A549 treated with AZD9567 at 1 μM for 4 hours (cell line): ENCODE results near the gene KLK12. TPM values are rescaled to one million over a fixed set of nuclear protein-coding genes. Genes with fewer than 3 reads are reported as not detected.

Experiments used
- total RNA-seq: library from RNA; stranded (reverse); fragments of 200-300 nt; extraction: Qiagen RNA extraction; gene quantifications from 5 replicates; pipeline ENCODE4 v1.2.3, GENCODE V29; 2022; ENCODE audit not compliant: insufficient read depth

Gene KLK12
- not detected in 5 replicates for total RNA-seq

GRCh38 chr19:51034704-51035103 is at the start of gene KLK12:
Gene KLK12 (minus strand): TSS chr19:51035002. CDS start chr19:51034621, 381 bp downstream.

GRCh38 chr19:51082611-51083010 is 47.8 kb upstream of the KLK12 start, which contains the start of gene KLK14:
Gene KLK14 (minus strand): TSS chr19:51082887. CDS start chr19:51082614, 273 bp downstream.

GRCh38 chr19:51064534-51065220 is 29.9 kb upstream of the KLK12 start, which contains the start of gene KLK13:
Gene KLK13 (minus strand): TSS chr19:51065092. CDS start chr19:51065067, 25 bp downstream.

GRCh38 chr19:51026554-51026831 is 8.3 kb downstream of the KLK12 start, which contains the start of gene KLK11:
Gene KLK11 (minus strand): TSS chr19:51026616. CDS start chr19:51025631, 985 bp downstream.

GRCh38 chr19:51019544-51019925 is 15.3 kb downstream of the KLK12 start, which contains the start of gene KLK10:
Gene KLK10 (minus strand): TSS chr19:51019709. CDS start chr19:51019130, 579 bp downstream.

GRCh38 chr19:51001515-51001914 is 33.3 kb downstream of the KLK12 start, which contains the start of gene KLK8:
Gene KLK8 (minus strand): TSS chr19:51001604. CDS start chr19:51001167, 437 bp downstream.

GRCh38 chr19:50983625-50984292 is 51.0 kb downstream of the KLK12 start, which contains the start of gene KLK7:
Gene KLK7 (minus strand): TSS chr19:50983917. CDS start chr19:50982399, 1,518 bp downstream.

Other genes with a start within 250 kb of the KLK12 start
- not detected in 5 replicates for gene ACP4, start 244.6 kb downstream of the KLK12 start, total RNA-seq
- 0.09 to 0.15 TPM in 2 of 5 replicates, not detected in the others for gene KLK1, start 211.2 kb downstream of the KLK12 start, total RNA-seq
- not detected in 5 replicates for gene KLK15, start 201.4 kb downstream of the KLK12 start, total RNA-seq
- gene KLK3, start 180.1 kb downstream of the KLK12 start, total RNA-seq = not detected in 5 replicates
- gene KLK2, start 161.6 kb downstream of the KLK12 start, total RNA-seq = 0.16 to 0.24 TPM (median 0.21 TPM) in 4 of 5 replicates, not detected in the other
- gene KLK4, start 123.6 kb downstream of the KLK12 start, total RNA-seq = 0.11 to 0.15 TPM in 2 of 5 replicates, not detected in the others
- gene KLK5, start 82.0 kb downstream of the KLK12 start, total RNA-seq = not detected in 5 replicates
- gene KLK6, start 65.4 kb downstream of the KLK12 start, total RNA-seq = 0.17 to 0.30 TPM (median 0.19 TPM) in 4 of 5 replicates, not detected in the other
- not detected in 5 replicates for gene KLK7, start 51.1 kb downstream of the KLK12 start, total RNA-seq
- gene KLK8, start 33.4 kb downstream of the KLK12 start, total RNA-seq = not detected in 5 replicates
- gene KLK10, start 15.3 kb downstream of the KLK12 start, total RNA-seq = 0.21 to 0.34 TPM (median 0.28 TPM) in 4 of 5 replicates, not detected in the other
- gene KLK11, start 8.4 kb downstream of the KLK12 start, total RNA-seq = not detected in 5 replicates
- 0.10 to 0.22 TPM in 2 of 5 replicates, not detected in the others for gene KLK13, start 30.1 kb upstream of the KLK12 start, total RNA-seq
- 0.17 to 0.57 TPM (median 0.33 TPM) in 4 of 5 replicates, not detected in the other for gene KLK14, start 47.9 kb upstream of the KLK12 start, total RNA-seq
- 4.8 to 15.0 TPM (median 12.6 TPM) in 5 replicates for gene CTU1, start 73.4 kb upstream of the KLK12 start, total RNA-seq
- gene SIGLEC9, start 89.9 kb upstream of the KLK12 start, total RNA-seq = 0.05 TPM in 1 of 5 replicates, not detected in the others
- not detected in 5 replicates for gene SIGLEC7, start 107.3 kb upstream of the KLK12 start, total RNA-seq
- 0.10 to 0.16 TPM in 2 of 5 replicates, not detected in the others for gene CD33, start 190.1 kb upstream of the KLK12 start, total RNA-seq
- not detected in 5 replicates for gene SIGLECL1, start 216.1 kb upstream of the KLK12 start, total RNA-seq